ENCODE results near the gene HNMT.
"Not testable (repeated sequence)": the region's sequence is repeated elsewhere in the genome, so short reads cannot be mapped to it uniquely, and the experiment has no call there.

Gene HNMT

GRCh38 chr2:137964066-137964858 is at the start of gene HNMT:
Gene HNMT, plus strand, starts transcription at chr2:137964473. Its CDS starts 19 bp downstream, at chr2:137964492.
- TF ChIP-seq, protein P1, sequence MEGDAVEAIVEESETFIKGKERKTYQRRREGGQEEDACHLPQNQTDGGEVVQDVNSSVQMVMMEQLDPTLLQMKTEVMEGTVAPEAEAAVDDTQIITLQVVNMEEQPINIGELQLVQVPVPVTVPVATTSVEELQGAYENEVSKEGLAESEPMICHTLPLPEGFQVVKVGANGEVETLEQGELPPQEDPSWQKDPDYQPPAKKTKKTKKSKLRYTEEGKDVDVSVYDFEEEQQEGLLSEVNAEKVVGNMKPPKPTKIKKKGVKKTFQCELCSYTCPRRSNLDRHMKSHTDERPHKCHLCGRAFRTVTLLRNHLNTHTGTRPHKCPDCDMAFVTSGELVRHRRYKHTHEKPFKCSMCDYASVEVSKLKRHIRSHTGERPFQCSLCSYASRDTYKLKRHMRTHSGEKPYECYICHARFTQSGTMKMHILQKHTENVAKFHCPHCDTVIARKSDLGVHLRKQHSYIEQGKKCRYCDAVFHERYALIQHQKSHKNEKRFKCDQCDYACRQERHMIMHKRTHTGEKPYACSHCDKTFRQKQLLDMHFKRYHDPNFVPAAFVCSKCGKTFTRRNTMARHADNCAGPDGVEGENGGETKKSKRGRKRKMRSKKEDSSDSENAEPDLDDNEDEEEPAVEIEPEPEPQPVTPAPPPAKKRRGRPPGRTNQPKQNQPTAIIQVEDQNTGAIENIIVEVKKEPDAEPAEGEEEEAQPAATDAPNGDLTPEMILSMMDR (IDR thresholded peaks at IDR 0.05; ENCODE audit: low read depth, low read length, missing control alignments): no peak
- no peak within 1 kb of the TSS for H3K4me3 ChIP-seq (ENCODE audit: low read depth, low read length)
- DNase-seq (ENCODE audit: low read depth): no peak

DNA sequence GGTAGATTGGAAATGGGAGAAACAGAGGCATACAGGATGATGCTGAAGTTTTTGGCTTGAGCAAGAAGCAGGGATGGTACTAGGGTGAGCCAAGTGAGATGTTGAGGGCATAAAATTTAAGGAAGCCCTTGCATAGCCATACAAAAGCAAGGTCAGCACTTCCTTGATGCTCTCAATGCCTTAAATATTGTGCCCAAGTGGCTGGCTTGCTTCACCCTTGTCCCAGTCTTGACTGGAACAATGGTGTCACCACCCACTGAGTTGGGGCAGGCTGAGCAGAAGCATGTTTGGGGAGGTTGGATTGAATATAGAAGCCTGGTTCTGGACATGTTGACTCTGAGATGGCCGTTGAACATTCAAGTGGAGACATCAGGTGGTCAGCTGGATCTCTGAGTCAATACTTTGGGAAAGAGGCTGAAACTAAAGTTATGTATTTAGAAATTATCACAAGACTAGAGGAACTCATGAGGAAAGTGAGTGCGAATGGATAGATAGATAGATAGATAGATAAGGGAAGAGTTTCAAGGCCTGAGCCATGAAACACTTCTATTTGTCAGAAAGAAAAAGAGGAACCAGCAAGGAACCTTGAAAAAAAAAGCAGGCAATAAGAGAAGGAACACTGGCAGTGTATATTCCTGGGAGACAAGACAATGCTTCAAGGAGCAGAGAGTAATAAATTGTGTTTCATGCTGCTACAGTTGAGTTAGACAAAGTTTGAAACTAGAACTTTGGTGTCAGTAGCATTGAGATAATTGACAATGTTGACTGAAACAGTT is 43.0 kb upstream of the HNMT start:
- TF ChIP-seq, protein P1 (IDR thresholded peaks at IDR 0.05; ENCODE audit: low read depth, low read length, missing control alignments): no peak
- H3K4me3 ChIP-seq (ENCODE audit: low read depth, low read length): no peak overlapping the region
- DNase-seq (ENCODE audit: low read depth): no peak

DNA sequence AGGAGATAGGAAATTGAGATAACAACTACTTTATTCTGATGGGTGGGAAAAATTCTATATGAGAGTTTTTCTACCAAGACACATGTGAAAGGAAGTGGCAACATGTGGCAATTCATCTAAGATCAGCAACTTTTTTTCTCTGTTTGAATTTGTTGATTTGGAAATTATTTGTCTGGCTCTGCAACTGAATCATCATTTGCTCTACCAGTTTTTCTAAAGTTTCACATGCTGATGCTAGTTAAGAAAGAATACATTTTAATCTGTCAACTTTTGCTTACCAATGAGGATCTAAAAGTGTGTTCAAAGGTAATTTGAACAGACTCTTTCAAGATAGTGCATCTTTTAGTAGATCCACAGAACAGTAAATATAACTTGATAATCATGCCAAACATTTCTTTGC is 42.1 kb upstream of the HNMT start:
- not testable (repeated sequence) for DNase-seq (ENCODE audit: low read depth); H3K4me3 ChIP-seq (ENCODE audit: low read depth, low read length)

GRCh38 chr2:137924019-137924418 is 40.3 kb upstream of the HNMT start:
- no peak overlapping the region for H3K4me3 ChIP-seq (ENCODE audit: low read depth, low read length)
- TF ChIP-seq, protein P1 (IDR thresholded peaks at IDR 0.05; ENCODE audit: low read depth, low read length, missing control alignments): no peak
- DNase-seq (ENCODE audit: low read depth): no peak

DNA sequence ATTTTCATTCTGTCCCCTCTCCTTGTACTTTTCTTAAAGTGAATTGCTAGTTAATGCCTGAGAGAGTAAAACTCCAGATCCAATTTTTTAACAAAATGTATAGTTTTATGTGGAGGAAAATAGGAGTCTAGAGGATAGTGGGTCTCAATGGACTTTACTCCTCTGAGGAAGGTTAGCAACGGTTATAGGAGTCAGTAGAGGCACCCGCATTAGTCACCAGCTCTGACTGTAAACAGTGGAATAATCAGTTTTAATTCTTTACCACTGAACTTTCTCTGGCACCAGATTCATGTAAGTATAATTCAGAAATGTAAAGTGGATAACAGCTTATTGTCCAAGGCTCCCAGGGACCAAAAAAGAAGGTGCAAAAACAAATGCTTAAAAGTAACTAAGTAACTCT is 38.7 kb upstream of the HNMT start:
- TF ChIP-seq, protein P1 (IDR thresholded peaks at IDR 0.05; ENCODE audit: low read depth, low read length, missing control alignments): no peak
- no peak for DNase-seq (ENCODE audit: low read depth)
- H3K4me3 ChIP-seq (ENCODE audit: low read depth, low read length): no peak overlapping the region

DNA sequence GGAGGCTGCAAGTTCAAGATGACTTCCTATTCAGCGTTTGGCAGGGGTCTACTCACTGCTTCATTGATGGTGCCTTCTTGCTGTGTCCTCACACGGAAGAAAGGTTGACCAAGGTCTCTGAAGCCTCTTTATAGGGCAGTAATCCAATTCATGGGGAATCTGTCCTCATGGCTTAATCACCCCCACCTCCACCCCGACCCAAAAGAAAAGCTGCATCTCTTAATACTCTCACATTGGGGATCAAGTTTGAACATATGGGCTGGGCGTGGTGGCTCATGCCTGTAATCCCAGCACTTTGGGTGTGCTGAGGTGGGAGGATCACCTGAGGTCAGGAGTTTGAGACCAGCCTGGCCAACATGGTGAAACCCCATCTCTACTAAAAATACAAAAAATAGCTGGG is 36.4 kb upstream of the HNMT start:
- no peak for DNase-seq (ENCODE audit: low read depth)
- H3K4me3 ChIP-seq (ENCODE audit: low read depth, low read length): no peak overlapping the region
- TF ChIP-seq, protein P1 (IDR thresholded peaks at IDR 0.05; ENCODE audit: low read depth, low read length, missing control alignments): no peak
